SK-N-SH treated with all-trans-retinoic acid at 6 μM for 48 hours (cell line): Measurements from ENCODE around the gene ARMH3.

Source experiments
- TSHZ2 ChIP-seq: fragments of 250-450 bp; sonication (Bioruptor Pico); IDR thresholded peaks from 2 replicates; pipeline ENCODE4 v1.5.0; 2020; ENCODE audit warnings: mild to moderate bottlenecking, moderate library complexity
- TF ChIP-seq, protein P1 (sequence below): fragments of 250-450 bp; sonication (Bioruptor Pico); IDR thresholded peaks from 2 replicates; pipeline ENCODE4 v1.8.0; 2020; ENCODE audit warnings: mild to moderate bottlenecking, moderate library complexity, borderline replicate concordance

DNA sequence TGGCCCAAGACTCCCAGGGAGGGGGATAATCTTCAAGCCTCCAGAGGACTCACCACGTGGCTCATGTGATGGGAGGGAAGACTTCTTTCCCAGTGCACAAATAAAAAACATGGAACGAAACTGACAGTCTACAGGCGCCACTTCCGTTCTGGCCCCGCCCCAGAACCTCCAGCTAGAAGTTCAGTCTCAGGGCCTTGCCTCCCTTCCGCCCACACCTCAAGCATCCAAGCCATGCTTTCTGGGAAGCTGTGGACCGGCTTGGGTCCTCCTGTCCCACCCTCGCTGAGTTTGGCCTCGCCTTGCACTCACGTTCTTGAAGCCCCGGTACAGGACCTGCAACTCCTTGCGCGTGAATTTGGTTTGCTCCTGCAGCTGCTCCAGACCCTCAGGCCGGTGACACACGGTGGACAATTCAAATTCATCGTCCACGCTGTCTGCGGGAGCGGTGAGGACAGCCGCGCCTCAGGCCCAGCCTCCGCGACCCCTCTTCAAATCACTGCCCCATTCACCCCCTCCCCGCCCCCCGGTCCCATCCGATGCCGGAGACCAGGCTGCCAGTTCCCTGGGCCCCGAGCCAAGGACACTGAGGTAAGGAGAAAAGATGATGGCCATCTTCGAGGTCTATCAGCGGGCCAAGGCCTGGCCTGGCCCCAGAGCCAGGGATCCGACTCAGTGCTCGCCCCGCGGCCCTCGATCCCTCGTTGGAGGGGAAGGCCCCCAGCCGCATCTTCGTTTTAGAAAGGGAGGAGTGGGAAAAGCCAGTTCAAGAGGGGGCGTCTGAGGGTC lies 227.0 kb downstream of the ARMH3 start:
- TF ChIP-seq, protein P1, sequence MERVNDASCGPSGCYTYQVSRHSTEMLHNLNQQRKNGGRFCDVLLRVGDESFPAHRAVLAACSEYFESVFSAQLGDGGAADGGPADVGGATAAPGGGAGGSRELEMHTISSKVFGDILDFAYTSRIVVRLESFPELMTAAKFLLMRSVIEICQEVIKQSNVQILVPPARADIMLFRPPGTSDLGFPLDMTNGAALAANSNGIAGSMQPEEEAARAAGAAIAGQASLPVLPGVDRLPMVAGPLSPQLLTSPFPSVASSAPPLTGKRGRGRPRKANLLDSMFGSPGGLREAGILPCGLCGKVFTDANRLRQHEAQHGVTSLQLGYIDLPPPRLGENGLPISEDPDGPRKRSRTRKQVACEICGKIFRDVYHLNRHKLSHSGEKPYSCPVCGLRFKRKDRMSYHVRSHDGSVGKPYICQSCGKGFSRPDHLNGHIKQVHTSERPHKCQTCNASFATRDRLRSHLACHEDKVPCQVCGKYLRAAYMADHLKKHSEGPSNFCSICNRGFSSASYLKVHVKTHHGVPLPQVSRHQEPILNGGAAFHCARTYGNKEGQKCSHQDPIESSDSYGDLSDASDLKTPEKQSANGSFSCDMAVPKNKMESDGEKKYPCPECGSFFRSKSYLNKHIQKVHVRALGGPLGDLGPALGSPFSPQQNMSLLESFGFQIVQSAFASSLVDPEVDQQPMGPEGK (CRISPR knock-in tag), result no peak
- no peak for TF ChIP-seq TSHZ2 (CRISPR knock-in tag)
